Stimulated activated CD4-positive, alpha-beta T cell treated with anti-CD3 and anti-CD28 coated beads, Interleukin-1b, Interleukin-23, amount 100 ng/mL, for 24 hours (primary cell): ENCODE data around the gene LTA4H.
"Not testable (repeated sequence)": the region's sequence is repeated elsewhere in the genome, so short reads cannot be mapped to it uniquely, and the experiment has no call there.

ENCODE experiments used
- DNase-seq, 4 experiments: peaks; one replicate each; pipeline ENCODE4 v3.0.0-alpha.2; 2020; ENCODE audit warnings: low read depth in 4 of 4, low spot score in 1 of 4

LTA4H gene

DNA sequence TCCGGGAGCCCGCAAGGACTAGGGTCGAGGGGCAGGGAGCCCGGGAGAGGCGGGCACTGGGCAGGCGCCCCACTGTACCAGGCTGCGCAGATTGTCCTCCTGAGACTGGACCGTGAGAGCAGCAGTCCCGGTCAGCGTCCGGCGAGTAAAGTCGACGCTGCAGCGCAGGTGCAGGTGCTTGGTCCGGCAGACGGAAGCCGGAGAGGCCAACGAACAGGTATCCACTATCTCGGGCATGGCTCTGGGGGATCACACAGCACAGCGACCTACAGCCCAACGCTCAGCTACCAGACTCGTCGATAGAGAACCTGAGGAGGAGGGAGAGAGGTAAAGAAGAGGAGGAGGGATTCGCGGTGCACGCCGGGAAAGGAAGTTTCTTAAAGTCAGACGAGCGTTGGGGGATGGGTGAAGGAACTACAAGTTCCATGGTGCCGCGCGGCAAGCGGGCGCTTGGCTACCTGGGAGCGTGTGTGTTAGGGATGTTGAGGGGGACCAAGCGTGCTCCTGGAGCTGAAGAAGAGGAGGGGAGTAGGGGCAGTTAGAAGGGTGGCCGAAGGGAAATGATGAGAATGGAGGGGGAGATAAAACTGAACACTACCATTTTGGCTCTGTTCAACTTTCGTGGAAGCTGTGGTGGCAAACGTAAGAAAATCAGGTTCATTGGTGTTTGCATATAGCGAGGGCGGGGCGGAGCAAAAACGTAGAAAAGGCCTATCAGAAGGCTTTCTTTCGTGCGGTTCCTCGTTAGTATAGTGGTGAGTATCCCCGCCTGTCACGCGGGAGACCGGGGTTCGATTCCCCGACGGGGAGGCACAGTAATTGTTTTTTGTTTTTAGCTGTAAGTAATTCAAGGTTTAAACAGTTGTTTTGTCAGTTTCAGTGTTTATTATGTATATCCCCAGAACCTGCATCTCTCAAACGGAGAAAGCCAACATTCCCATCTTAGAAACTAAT lies at the start of gene LTA4H:
TSS of gene LTA4H (minus strand) at position 305 of the 954 bp plus-strand sequence. CDS start at position 237, 68 bp downstream.
- peak; percentile 92 to 95 (median 94) for DNase-seq

DNA sequence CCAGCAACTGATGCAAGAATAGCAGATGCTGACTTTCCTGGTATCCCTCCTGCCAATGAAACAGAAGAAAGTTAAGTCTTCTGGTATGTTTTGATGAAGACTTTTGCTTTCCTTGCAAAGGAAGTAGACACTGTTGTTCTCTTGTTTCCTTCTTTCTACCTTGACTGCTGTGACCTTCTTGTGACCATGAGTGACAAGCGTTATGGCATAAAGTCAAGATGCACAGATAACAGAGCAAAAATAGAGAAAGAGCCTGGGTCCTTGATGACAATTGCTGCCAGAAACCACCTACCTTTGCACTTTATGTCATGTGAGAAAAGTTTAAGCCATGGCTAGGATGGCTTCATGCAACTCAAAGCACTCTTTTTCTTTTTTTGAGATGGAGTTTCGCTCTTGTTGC lies 49.2 kb upstream of the LTA4H start:
- no peak for DNase-seq

DNA sequence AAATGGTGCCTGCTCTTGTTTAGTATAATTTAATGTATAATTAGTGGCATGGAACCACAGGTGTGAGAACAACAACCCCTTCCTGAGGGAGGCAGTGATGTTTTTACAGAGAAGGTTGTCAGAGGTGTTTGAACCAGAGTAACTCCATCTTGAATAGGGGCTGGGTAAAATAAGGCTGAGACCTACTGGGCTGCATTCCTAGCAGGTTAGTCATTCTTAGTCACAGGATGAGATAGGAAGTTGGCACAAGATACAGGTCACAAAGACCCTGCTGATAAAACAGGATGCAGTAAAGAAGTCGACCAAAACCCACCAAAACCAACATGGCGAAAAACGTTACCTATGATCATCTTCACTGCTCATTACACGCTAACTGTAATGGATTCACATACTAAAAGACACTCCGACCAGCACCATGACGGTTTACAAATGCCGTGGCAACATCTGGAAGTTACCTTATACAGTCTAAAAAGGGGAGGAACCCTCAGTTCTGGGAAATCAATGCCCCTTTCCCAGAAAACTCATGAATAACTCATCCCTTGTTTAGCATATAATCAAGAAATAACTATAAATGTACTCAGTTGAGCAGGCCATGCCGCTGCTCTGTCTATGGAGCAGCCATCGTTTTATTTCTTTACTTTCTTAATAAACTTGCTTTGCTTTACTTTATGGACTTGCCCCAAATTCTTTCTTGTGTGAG lies 47.8 kb upstream of the LTA4H start:
- no peak for DNase-seq

DNA sequence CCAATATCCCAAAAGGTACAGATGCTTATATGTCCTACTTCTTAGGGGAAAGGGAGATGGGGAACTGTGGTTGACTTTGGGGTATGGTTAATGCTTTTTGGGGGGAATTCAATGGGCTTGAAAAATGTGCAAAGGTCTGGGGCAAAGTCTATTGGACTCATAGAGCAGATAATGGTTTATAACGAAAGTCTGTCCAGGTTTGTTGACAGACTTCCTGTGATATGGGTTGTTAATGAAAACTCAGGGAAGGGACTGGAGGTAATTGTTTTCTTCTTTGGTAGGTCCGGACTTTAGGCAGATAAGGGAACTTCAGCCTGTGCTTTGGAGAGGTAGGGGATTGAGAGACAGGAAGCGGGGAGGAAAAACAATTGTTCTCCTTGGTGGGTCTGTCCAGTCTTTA lies 46.2 kb upstream of the LTA4H start:
- no peak for DNase-seq

DNA sequence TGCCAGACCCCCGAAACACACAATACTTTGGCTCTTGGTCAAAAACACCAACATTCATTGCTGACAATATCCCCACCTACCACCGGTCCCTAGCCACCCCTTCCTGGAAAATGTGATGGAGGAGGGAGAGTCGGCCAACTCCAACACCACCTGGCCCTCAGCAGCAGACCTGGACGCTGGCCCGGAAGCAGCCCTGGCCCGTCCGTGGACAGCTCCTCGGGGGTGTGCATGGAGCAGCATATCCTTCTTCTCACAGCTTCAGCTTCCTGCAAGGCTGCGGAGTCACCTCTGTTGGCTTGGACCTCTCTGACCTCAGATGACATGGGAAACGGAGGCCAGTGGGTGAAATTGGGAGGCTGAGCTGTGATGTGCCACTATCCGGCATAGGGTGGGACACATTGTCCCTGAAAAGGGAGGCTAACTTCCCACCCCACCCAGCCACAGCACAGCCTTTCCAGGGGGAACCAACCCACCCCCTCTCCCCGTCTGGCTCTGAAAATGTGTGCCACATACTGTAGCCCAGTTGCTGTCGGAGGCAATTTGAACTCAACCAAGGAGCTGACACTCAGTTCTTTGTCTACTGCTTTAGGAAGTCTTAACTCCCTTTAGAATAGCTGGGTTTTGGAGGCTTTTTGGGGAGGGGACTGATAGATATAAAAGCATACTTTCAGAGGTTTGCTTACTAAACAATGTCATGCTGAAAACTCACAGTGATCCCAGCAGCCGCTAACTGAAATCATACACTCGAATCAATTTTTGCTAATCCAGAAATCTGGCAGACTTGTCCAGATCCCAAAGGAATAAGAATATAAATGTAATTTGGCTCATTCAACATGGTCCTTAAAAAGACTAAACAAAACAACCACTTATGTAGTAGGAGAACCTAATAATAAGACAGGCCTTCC lies 43.1 kb upstream of the LTA4H start:
- DNase-seq, result no peak

DNA sequence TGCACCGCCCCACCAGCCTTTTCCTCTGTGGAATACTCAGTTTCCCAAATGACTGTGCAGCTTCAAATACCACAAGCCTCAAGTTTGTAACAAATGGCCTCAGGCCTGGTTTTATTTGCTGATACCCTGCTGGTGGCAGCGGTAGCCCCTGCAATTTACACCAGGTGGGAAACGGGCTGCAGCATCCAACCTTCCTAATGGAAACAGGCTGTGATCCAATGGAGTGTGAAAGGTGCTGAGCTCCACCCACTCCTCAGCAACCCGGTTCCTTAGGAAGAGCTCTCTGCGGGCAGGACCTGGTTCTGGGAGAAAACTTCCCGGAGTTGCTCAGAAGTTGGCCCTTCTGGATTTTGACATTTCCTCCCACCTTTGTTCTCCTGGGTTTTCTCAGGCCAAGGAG lies 41.7 kb upstream of the LTA4H start:
- no peak for DNase-seq

- DNase-seq, result no peak
Observed at GRCh38 chr12:96075560-96075959, 40.2 kb upstream of the LTA4H start.

GRCh38 chr12:96073346-96074330 lies 38.3 kb upstream of the LTA4H start:
- no peak for DNase-seq

- DNase-seq, result no peak
Observed at GRCh38 chr12:96070670-96071279, 35.4 kb upstream of the LTA4H start.

DNA sequence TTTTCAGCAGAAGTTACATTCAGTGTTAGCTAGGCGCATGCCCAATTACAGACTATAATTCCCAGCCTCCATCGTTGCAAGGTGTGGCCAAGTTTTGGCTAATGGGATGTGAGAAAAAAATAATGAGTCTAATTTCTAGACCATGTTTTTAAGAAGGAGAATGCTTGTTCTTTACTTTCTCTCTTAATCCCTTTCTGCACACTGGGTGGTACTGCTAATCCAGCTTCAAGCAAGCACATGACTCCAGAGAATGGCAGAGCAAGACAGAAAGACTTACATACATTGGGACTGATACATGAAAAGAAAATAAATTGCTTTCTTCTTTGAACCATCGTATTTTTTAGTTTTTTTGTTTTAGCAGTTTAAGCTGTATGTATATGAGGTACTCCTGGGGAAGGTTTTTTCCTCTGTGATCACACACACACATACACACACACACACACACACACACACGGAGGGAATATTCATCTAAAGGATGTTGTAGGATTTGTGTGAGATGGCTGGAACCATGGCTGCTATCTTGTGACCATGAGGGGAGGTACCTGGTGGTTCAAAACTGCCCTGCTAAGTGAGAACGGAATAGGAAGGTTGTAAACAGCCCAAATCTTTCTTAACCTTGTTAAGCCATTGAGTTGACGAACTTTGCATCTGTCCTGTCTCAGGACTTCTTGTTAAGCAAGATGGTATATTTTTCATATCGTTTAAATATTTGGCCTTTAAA lies 34.3 kb upstream of the LTA4H start:
- no peak for DNase-seq

DNA sequence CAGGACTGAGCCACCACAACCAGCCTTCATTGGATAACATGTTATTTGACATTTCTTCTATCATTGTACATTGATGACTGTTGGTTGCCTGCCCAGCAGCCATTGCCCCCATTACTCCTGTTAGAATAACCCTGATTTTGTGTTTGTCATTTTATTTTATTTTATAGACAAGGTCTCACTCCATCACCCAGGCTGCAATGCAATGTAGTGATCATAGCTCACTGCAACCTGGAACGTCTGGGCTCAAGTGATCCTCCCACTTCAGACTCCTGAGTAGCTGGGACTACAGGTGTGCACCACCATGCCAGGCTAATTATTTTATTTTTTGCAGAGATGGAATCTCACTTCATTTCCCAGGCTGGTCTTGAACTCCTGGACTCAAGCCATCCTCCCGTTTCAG lies 33.2 kb upstream of the LTA4H start:
- DNase-seq, result no peak

- DNase-seq, result no peak
Observed at GRCh38 chr12:96068111-96068510, 32.7 kb upstream of the LTA4H start.

DNA sequence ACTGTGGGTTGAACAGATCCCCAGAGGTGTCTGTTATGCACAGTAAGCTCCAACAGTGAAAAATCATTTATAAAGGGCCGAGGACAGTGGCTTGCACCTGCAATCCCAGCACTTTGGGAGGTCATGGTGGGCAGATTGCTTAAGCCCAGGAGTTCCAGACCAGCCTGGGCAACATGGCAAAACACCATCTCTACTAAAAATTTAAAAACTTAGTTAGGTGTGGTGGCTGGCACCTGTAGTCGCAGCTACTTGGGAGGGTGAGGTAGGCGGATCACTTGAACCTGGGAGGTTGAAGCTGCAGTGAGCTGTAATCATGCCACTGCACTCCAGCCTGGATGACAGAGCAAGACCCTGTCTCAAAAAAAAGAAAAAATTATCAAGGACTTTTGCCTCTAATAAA lies 30.4 kb upstream of the LTA4H start:
- DNase-seq, result not testable (repeated sequence)

DNA sequence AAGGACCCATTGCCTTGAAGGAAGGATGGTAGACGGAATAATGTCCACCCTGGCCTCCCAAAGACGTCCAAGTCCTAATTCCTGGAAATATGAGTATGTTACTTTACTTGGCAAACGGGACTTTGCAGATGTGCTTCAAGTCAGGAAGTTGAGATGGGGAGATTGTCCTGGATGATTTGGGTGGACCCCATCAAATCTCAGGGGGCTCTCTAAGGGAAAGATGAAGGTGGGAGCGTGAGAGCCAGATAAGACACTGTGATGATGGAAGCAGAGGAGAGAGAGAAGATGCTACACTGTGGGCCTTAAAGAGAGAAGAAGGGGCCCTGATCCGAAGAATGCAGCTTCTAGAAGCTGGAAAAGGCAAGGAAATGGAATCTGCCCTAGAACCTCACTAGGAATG lies 29.6 kb upstream of the LTA4H start:
- no peak for DNase-seq

- DNase-seq, result no peak
Observed at GRCh38 chr12:96064271-96064670, 28.9 kb upstream of the LTA4H start.

- no peak for DNase-seq
Observed at GRCh38 chr12:96063046-96063445, 27.7 kb upstream of the LTA4H start.

- DNase-seq, result peak; percentile 47 to 61 (median 55)
Observed at GRCh38 chr12:96061864-96062453, 26.6 kb upstream of the LTA4H start.

- no peak for DNase-seq
Observed at GRCh38 chr12:96061323-96061722, 25.9 kb upstream of the LTA4H start.

DNA sequence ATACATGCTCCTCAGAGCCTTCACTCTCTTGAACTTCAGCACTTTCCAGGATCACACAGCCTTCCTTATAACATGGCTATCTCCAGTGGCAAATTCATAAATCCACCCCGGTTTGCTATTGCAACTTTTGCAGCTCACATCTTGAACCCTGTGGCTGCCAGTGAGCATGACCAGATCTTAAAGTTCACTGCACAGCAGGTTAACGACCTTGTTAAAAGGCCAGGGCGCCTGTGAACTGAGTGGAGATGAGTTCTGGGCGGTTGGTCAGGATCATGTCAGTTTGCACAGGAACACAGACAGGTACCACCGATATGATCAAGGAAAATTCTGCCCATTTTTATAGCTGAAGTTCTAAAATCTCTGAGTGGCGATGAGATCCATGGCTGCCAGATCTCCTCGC lies 24.7 kb upstream of the LTA4H start:
- no peak for DNase-seq
